Dendritic cell treated with granulocyte-macrophage colony-stimulating factor and Interleukin-4, amounts not matched to agents 40 ng/mL and 50 ng/mL, for 4 days (primary cell): ENCODE results near the gene UNC13D.

Source experiments
- H3K27ac Mint-ChIP-seq: one replicate; pipeline ENCODE4 v1.8.0; 2022; ENCODE audit warnings: mild to moderate bottlenecking, mixed read lengths
- H3K27me3 Mint-ChIP-seq: one replicate; pipeline ENCODE4 v1.8.0; 2022; ENCODE audit warnings: mild to moderate bottlenecking, mixed read lengths
- H3K36me3 Mint-ChIP-seq: one replicate; pipeline ENCODE4 v1.8.0; 2022; ENCODE audit warnings: low read depth, mixed read lengths
- H3K4me1 Mint-ChIP-seq: one replicate; pipeline ENCODE4 v1.8.0; 2022; ENCODE audit warnings: low read depth, mixed read lengths
- H3K4me3 Mint-ChIP-seq: one replicate; pipeline ENCODE4 v1.8.0; 2022; ENCODE audit warnings: mild to moderate bottlenecking, moderate library complexity, mixed read lengths
- H3K9me3 Mint-ChIP-seq: one replicate; pipeline ENCODE4 v1.8.0; 2022; ENCODE audit warnings: mixed read lengths
- intact Hi-C: fragments of 100-400 bp; cut with micrococcal nuclease; formaldehyde crosslinking; loops from one replicate; pipeline ENCODE4 v1.15.0; 2022

The UNC13D gene

DNA sequence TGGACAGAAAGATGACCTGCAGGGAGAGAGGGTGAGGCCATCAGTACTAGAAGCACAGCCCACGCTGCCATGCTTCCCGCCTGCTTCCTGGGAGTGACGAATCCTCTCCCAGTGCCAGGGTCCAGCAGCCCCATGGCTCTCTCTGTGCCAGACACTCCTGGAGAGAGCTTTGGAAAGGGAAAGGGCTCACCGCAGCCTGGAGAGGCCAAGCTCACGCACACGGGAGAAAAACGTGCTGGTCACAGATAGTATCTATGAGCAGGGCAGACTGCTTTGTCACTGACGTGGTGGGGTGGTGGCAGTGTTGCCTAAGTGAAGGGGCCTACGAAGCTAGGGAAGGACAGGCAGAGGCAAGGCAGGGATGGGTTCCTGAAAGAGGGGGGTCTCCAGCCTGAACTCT lies 5.5 kb upstream of the UNC13D start:
- Mint-ChIP-seq H3K27me3 (no peaks in the 10 kb centered on the region), H3K4me3 (no peak overlapping the region), H3K36me3 (peaks cover 93% of the 10 kb centered on the region), H3K4me1 (peaks cover 68% of the 10 kb centered on the region), H3K9me3 (no peaks in the 10 kb centered on the region), H3K27ac (peak overlapping the region; percentile 90)
- intact Hi-C loops: no loop called here

- Mint-ChIP-seq H3K36me3 (peaks cover 92% of the 10 kb centered on the region), H3K9me3 (no peaks in the 10 kb centered on the region), H3K27me3 (no peaks in the 10 kb centered on the region), H3K4me1 (peaks cover 67% of the 10 kb centered on the region), H3K27ac (peak overlapping the region; percentile 90), H3K4me3 (no peak overlapping the region)
- intact Hi-C loops: no loop called here
Observed at GRCh38 chr17:75849279-75849646, 5.1 kb upstream of the UNC13D start.

GRCh38 chr17:75848523-75849278 lies 4.5 kb upstream of the UNC13D start:
- Mint-ChIP-seq H3K36me3 (peaks cover 92% of the 10 kb centered on the region), H3K4me1 (peaks cover 61% of the 10 kb centered on the region), H3K27me3 (no peaks in the 10 kb centered on the region), H3K4me3 (no peak overlapping the region), H3K9me3 (no peaks in the 10 kb centered on the region), H3K27ac (peak overlapping the region; percentile 90)
- intact Hi-C loops: no loop called here

DNA sequence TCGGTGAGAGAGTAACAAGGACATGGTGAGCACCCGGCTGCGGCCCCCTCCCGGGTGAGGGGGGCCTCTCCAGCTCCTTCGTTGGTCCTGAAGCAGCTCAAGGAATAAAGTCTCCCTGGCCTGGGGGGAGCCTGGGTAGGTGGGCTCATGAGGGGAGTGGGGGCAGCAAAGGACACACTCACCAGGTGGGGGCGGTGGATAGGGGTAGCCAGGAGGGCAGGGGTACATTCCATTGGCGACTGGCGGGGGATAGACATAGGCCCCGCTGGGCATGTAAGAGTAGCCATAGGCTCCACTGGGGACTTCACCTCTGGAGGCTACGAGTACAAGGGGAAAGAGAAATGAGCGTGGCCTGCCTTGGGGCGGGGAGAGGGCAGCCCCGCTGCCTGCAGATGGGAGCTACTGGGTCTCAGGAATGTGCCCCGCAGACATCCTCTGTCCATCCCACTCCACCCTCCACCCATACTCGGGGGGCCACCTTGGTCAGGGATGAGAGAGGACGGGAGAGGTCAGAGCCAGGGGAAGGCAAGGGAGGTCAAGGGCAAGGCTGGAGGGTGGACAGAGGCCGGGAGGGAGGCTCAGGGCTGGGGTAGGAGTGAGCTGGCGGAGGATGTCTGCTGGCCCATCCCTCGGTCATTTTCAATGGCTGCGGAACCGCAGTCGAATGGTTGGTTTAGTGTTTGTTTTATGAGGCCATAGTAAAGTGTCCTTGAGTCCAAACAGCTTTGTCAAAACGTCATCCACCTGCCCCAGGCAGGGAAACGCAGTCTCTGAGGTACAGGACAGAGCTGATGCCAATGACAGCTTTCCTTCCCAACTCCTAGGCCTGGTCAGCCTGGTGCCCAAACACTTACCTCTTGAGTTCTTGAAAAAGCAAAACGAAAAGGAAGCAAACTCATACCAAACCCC lies 3.7 kb upstream of the UNC13D start:
- H3K27me3 Mint-ChIP-seq: no peaks in the 10 kb centered on the region
- intact Hi-C loops: no loop called here
- no peak overlapping the region for H3K4me3 Mint-ChIP-seq
- H3K27ac Mint-ChIP-seq: peak overlapping the region; percentile 90
- H3K4me1 Mint-ChIP-seq: peaks cover 63% of the 10 kb centered on the region
- H3K9me3 Mint-ChIP-seq: no peaks in the 10 kb centered on the region
- H3K36me3 Mint-ChIP-seq: peaks cover 92% of the 10 kb centered on the region

- H3K36me3 Mint-ChIP-seq: peaks cover 92% of the 10 kb centered on the region
- H3K27me3 Mint-ChIP-seq: no peaks in the 10 kb centered on the region
- peaks cover 67% of the 10 kb centered on the region for H3K4me1 Mint-ChIP-seq
- intact Hi-C loops: no loop called here
- peak overlapping the region; percentile 90 for H3K27ac Mint-ChIP-seq
- peak overlapping the region; percentile 59 for H3K4me3 Mint-ChIP-seq
- H3K9me3 Mint-ChIP-seq: no peaks in the 10 kb centered on the region
Observed at GRCh38 chr17:75846692-75847613, 2.7 kb upstream of the UNC13D start.

DNA sequence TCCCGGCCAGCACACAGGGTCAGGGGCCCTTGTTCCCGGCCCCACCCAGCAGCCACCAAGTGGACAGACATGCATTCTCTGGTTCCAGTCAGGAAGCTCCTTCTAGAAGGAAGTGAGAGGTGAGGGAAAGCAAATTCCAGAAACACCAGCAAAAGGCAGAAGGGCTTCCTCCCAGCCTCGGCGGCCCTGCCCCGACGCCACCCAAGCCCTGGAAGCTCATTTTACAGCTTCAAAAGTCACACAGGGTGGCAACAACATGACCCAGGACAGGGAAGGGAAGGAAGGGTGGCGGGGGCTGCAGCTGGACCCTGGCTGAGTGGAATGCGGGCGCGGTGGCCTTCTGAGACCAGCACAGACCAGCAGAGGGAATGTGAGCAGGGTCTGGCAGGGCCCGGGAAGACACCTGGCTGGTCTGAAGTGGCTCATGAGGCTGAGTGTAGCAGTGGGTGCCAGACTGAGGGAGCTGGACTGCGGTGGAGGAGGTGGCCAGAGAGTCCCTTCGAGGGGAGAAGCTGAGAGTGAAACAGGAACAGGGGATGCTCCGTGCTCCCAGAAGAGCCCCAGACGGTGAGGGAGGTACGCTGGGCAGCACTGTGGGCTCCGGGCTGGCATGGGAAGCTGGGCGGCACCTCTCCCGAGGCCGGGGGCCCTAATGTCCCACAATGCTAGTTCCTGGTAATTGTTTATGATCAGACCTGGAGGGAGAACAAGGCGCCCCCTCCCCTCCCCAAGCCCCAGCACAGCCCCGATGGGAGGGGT lies 1.9 kb upstream of the UNC13D start:
- intact Hi-C loops: no loop called here

DNA sequence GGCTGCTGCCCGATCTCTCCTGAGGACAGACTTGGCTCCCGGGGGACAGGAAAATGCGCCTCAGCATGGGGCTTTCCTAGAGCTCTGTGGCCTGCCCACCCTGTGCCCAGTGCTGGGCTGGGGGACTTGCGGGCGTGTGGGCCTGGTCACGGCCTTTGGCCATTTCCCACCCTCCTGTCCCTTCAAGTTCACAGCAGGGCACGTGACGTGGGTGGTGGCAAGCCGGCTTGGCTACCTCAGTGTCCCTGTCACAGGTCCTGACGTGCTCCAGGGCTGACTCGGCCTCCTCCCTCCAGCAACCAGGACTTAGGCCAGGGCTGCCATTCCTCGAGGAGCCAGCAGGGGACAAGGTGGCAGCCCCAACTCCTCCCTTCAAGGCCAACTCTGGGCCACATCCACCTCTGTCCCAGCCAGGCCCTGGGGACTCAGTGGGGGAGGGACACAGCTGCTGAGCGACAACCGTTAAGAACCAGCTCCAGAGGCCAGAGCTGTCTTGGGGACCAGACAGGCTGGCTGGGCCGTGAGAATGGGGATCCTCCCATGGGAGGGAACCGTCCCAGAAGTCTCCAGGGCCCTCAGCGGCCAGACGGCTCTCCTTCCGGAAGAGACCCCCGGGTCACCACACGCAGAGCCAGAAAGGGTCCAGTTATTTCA lies 981 bp upstream of the UNC13D start:
- Mint-ChIP-seq H3K4me3 (peak overlapping the region; percentile 41), H3K9me3 (no peaks in the 10 kb centered on the region), H3K27me3 (no peaks in the 10 kb centered on the region), H3K27ac (peak overlapping the region; percentile 90), H3K4me1 (peaks cover 68% of the 10 kb centered on the region), H3K36me3 (peaks cover 86% of the 10 kb centered on the region)
- intact Hi-C loops: no loop called here

More for the DNA sequence above, 1.9 kb upstream of the UNC13D start:
- Mint-ChIP-seq H3K36me3 (peaks cover 86% of the 10 kb centered on the region), H3K27me3 (no peaks in the 10 kb centered on the region), H3K4me3 (peak overlapping the region; percentile 59), H3K9me3 (no peaks in the 10 kb centered on the region), H3K4me1 (peaks cover 68% of the 10 kb centered on the region), H3K27ac (peak overlapping the region; percentile 90)

DNA sequence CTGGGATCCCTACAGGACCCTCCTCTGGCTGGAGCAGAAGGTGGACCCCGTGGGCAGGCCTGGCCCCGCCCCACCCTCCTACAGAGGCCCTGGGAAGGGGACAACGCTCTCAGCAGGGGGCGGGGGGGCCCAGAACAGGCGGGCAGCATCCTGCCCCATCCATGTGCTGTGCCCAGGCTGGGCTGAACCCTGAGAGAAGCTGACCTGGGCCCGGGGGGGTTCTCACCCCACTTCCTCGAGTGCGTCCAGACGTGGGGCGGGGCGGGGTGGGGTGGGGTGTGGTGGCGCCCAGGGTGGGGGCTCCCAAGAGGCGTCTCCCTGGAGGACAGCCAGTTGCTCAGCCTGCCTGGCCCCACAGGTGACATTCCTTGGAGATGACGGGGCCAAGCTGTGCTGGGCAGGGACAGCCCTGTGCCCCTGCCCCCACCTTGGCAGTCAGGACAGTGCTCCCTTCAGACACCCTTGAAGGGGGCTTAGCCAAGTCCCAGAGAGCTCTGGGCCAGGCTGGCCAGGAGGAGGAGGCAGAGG lies 390 bp upstream of the UNC13D start:
- H3K36me3 Mint-ChIP-seq: peaks cover 86% of the 10 kb centered on the region
- peak overlapping the region; percentile 93 for H3K4me3 Mint-ChIP-seq
- no peaks in the 10 kb centered on the region for H3K9me3 Mint-ChIP-seq
- intact Hi-C loops: loop anchor here (1.0 kb wide), 1 partner anchor 11 kb away; the partner anchor contains the start of gene WBP2
- peak overlapping the region; percentile 90 for H3K27ac Mint-ChIP-seq
- no peaks in the 10 kb centered on the region for H3K27me3 Mint-ChIP-seq
- H3K4me1 Mint-ChIP-seq: peaks cover 64% of the 10 kb centered on the region

DNA sequence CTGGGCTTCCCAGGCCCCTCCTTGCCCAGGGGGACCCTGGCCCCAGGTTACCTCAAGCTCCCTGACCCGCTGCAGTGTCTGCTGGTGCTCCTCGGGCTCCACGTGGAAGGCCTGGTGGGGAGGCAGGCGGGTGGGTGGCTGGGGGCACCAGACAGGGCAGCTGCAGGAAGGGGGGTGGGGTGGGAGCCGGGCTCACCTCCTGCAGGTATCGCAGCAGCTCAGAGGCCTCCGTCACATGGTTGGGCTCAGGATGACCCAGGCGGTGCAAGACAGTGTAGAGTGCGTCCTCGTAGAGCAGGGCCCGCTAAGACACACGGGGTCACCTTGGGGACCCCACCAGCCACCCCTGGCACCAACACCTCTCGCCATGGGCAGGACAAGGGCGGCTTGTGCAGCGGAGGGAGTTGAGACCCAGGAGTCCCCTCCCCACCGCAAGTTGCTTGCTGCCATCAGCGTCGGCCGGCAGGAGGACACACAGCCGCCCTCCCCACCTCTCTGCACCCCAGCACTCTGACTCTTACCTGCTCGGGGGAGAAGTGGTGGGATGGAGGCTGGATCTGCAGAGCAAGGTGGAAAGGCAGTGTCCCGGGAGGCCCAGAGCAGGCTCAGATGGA lies 1.1 kb downstream of the UNC13D start:
- peaks cover 48% of the 10 kb centered on the region for H3K4me1 Mint-ChIP-seq
- peak overlapping the region; percentile 93 for H3K4me3 Mint-ChIP-seq
- H3K9me3 Mint-ChIP-seq: no peaks in the 10 kb centered on the region
- H3K27ac Mint-ChIP-seq: peak overlapping the region; percentile 90
- peaks cover 86% of the 10 kb centered on the region for H3K36me3 Mint-ChIP-seq
- intact Hi-C loops: no loop called here
- no peaks in the 10 kb centered on the region for H3K27me3 Mint-ChIP-seq

DNA sequence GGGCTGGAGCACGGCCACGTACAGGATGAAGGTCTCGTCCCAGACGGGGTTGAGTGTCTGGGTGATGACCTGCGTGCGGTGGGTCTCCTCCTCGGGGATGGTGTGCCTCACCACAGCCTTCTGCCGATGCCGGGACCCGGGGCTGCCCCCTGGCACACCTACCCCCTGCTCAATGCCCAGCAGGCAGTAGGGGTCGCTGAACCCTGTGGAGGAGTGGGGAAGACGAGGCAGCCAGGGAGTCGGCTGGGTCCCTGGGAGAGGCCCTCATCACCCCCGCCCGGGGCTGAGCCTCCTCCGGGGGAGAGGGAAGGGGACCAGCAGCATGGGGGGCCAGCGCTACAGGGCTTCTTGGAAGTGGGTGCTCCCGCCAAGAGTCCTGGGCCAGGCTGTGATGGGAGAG lies 1.8 kb downstream of the UNC13D start:
- H3K27me3 Mint-ChIP-seq: no peaks in the 10 kb centered on the region
- peaks cover 86% of the 10 kb centered on the region for H3K36me3 Mint-ChIP-seq
- intact Hi-C loops: no loop called here
- H3K9me3 Mint-ChIP-seq: no peaks in the 10 kb centered on the region
- peak overlapping the region; percentile 64 for H3K27ac Mint-ChIP-seq
- H3K4me1 Mint-ChIP-seq: peaks cover 42% of the 10 kb centered on the region
- peak overlapping the region; percentile 40 for H3K4me3 Mint-ChIP-seq

GRCh38 chr17:75840799-75841164 lies 3.4 kb downstream of the UNC13D start:
- Mint-ChIP-seq H3K36me3 (peaks cover 86% of the 10 kb centered on the region), H3K27ac (no peak overlapping the region), H3K9me3 (no peaks in the 10 kb centered on the region), H3K27me3 (no peaks in the 10 kb centered on the region), H3K4me3 (no peak overlapping the region), H3K4me1 (peaks cover 26% of the 10 kb centered on the region)
- intact Hi-C loops: no loop called here
